Progenitor cell of endocrine pancreas (in vitro differentiated cells): ENCODE results near the gene NUP88. TPM values are rescaled to one million over a fixed set of nuclear protein-coding genes. Genes with fewer than 3 reads are reported as not detected.

Source experiments
- DNase-seq: peaks from one replicate; pipeline ENCODE4 v3.0.0; 2021; ENCODE audit warnings: low spot score; ENCODE audit not compliant: unreplicated experiment
- H3K27ac Mint-ChIP-seq: 2 replicates; pipeline ENCODE4 v1.8.0; 2021; ENCODE audit warnings: mild to moderate bottlenecking, moderate library complexity, mixed read lengths
- H3K27me3 Mint-ChIP-seq: 2 replicates; pipeline ENCODE4 v1.8.0; 2021; ENCODE audit warnings: mixed read lengths
- H3K36me3 Mint-ChIP-seq: 2 replicates; pipeline ENCODE4 v1.8.0; 2022; ENCODE audit warnings: mixed read lengths; ENCODE audit not compliant: insufficient read depth
- H3K4me1 Mint-ChIP-seq: 2 replicates; pipeline ENCODE4 v1.8.0; 2021; ENCODE audit warnings: low read depth, mixed read lengths
- H3K4me3 Mint-ChIP-seq: 2 replicates; pipeline ENCODE4 v1.8.0; 2021; ENCODE audit warnings: low read depth, mild to moderate bottlenecking, moderate library complexity, mixed read lengths
- H3K9me3 Mint-ChIP-seq: 2 replicates; pipeline ENCODE4 v1.8.0; 2021; ENCODE audit warnings: low read depth, mixed read lengths
- long read RNA-seq: library from polyadenylated mRNA; unstranded; transcript quantifications from one replicate; pipeline ENCODE4 v2.0.0, GENCODE V29; 2020
- total RNA-seq: library from RNA; stranded (reverse); gene quantifications from 2 replicates; pipeline ENCODE4 v1.2.1, GENCODE V29; 2021
- TF ChIP-seq, protein P1 (sequence below): fragments of 200-600 bp; sonication (generic); IDR thresholded peaks from one replicate; pipeline ENCODE4 v1.5.0; 2021; ENCODE audit warnings: antibody characterized with exemption, mild to moderate bottlenecking; ENCODE audit not compliant: unreplicated experiment

NUP88 gene
- total RNA-seq: 64.9 and 79.0 TPM in 2 replicates
- long read RNA-seq, transcript NUP88-210 (11 exons, 2,081 nt): minor isoform, 15 of 399 reads
- long read RNA-seq, transcript NUP88-207 (17 exons, 2,916 nt): major isoform, 225 of 399 reads
- long read RNA-seq, transcript NUP88-201 (17 exons, 2,194 nt): minor isoform, 7 of 399 reads
- long read RNA-seq, partial matches to known transcripts: 107 of 399 reads
- long read RNA-seq, other reads (novel, unspliced or antisense): 45 of 399 reads

GRCh38 chr17:5419356-5419958 lies at the start of gene NUP88:
Gene NUP88, minus strand, starts transcription at chr17:5419662. Its CDS starts 12 bp downstream, at chr17:5419650.
- TF ChIP-seq, protein P1, sequence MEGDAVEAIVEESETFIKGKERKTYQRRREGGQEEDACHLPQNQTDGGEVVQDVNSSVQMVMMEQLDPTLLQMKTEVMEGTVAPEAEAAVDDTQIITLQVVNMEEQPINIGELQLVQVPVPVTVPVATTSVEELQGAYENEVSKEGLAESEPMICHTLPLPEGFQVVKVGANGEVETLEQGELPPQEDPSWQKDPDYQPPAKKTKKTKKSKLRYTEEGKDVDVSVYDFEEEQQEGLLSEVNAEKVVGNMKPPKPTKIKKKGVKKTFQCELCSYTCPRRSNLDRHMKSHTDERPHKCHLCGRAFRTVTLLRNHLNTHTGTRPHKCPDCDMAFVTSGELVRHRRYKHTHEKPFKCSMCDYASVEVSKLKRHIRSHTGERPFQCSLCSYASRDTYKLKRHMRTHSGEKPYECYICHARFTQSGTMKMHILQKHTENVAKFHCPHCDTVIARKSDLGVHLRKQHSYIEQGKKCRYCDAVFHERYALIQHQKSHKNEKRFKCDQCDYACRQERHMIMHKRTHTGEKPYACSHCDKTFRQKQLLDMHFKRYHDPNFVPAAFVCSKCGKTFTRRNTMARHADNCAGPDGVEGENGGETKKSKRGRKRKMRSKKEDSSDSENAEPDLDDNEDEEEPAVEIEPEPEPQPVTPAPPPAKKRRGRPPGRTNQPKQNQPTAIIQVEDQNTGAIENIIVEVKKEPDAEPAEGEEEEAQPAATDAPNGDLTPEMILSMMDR: no peak
- H3K4me1 Mint-ChIP-seq: peaks cover 23% of the 10 kb centered on the region
- peak within 1 kb of the TSS; percentile 99 for H3K4me3 Mint-ChIP-seq
- no peaks in the 10 kb centered on the region for H3K9me3 Mint-ChIP-seq
- no peaks in the 10 kb centered on the region for H3K27me3 Mint-ChIP-seq
- peaks cover 11% of the 10 kb centered on the region for H3K36me3 Mint-ChIP-seq
- peak within 1 kb of the TSS; percentile 99 for H3K27ac Mint-ChIP-seq
- peak; percentile 96 for DNase-seq

GRCh38 chr17:5468075-5468473 lies 48.6 kb upstream of the NUP88 start:
- Mint-ChIP-seq H3K36me3 (peaks cover 7% of the 10 kb centered on the region), H3K27ac (peak overlapping the region; percentile 79), H3K9me3 (no peaks in the 10 kb centered on the region), H3K4me3 (peak overlapping the region; percentile 77), H3K4me1 (peaks cover 19% of the 10 kb centered on the region), H3K27me3 (no peaks in the 10 kb centered on the region)
- no peak for DNase-seq
- TF ChIP-seq, protein P1: no peak

DNA sequence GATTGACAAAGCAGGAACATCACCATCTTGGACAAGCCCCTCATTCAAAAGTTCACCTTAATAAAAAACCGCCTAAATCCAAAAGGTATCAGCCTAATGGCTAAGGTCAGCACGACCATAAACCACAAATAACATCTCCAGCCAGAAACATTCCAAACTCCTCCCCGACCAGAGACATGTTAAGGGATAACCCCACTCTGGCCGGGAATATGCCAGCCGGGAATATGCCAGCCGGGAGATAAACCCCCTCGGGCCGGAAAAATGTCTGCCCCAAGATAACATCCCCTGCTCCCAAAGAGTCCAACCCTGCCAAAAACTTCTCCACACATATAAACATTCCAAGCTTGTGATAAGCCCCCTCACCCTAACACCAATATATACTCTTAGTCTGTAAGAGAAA lies 48.0 kb upstream of the NUP88 start:
- Mint-ChIP-seq H3K27ac (peak overlapping the region; percentile 79), H3K4me1 (peaks cover 19% of the 10 kb centered on the region), H3K9me3 (no peaks in the 10 kb centered on the region), H3K36me3 (peaks cover 7% of the 10 kb centered on the region), H3K27me3 (no peaks in the 10 kb centered on the region), H3K4me3 (peak overlapping the region; percentile 77)
- TF ChIP-seq, protein P1: no peak
- DNase-seq: no peak

DNA sequence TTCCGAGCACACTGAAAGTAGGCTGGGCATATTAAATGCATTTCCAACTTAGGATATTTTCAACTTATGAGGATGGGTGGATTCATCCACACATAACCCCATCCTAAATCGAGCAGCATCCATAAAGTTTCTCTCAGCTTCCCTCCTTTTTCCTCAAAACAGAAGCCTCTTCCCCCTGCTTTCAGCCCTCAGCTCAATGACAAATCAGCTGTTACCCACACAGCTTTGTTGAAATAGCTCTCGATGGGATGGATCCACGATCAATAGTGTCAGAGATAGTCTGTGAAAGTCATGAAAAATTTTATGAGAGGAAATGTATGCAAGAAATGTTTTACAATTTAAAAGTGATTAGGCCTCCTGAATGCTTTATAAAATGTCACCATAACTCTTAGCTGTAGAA lies 46.8 kb upstream of the NUP88 start:
- peaks cover 5% of the 10 kb centered on the region for H3K36me3 Mint-ChIP-seq
- TF ChIP-seq, protein P1: no peak
- DNase-seq: no peak
- no peak overlapping the region for H3K27ac Mint-ChIP-seq
- no peak overlapping the region for H3K4me3 Mint-ChIP-seq
- H3K27me3 Mint-ChIP-seq: no peaks in the 10 kb centered on the region
- H3K4me1 Mint-ChIP-seq: peaks cover 19% of the 10 kb centered on the region
- no peaks in the 10 kb centered on the region for H3K9me3 Mint-ChIP-seq

DNA sequence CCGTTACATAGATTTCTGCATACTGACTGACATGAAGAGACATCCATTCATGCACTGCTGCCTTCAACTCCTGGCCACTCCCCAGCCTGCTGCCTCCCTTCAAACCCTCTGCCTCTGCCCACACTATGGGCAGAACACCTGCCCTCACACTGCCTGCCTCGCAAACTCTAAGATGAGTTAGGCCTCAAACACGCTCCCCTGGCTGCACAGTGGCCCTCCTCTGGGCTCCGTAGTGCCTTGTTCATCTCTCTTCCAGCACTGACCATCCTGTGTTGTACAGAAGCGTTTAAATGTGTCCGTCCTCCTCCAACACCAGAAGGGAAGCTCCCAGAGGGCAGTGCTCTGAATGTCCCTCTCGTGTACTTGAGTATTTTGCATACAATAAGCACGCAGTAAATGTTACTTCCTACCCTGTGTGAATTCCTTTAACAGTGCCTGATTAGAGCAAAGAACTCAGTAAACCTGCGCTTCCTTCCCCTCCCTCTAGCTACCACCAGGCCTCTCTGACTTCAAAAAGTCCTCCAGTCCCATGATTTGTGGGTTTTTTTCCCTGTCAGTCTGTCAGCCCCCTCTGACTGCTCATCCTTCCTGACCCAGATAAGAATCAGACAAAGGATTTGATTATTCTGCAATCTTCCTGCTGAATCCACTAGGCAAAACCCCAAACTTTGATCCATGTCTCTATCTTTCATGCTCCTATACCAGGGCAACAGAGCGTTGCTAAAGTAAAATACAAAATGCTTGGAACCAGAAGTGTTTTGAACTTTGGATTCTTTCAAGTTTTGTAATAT lies 45.5 kb upstream of the NUP88 start:
- H3K27ac Mint-ChIP-seq: no peak overlapping the region

More for the DNA sequence above, 45.5 kb upstream of the NUP88 start:
- Mint-ChIP-seq H3K9me3 (no peaks in the 10 kb centered on the region), H3K4me3 (no peak overlapping the region), H3K4me1 (peaks cover 19% of the 10 kb centered on the region), H3K36me3 (peaks cover 8% of the 10 kb centered on the region), H3K27me3 (no peaks in the 10 kb centered on the region)
- DNase-seq: no peak
- TF ChIP-seq, protein P1: no peak
